DOHH2 (cell line): ENCODE measurements around the gene NSD2.

Experiments used
- EZH2phosphoT487 ChIP-seq: fragments of 200-600 bp; sonication (generic); IDR thresholded peaks from 2 replicates; pipeline ENCODE4 v1.6.1; 2017; ENCODE audit warnings: borderline replicate concordance, mild to moderate bottlenecking, antibody characterized with exemption, low read length, moderate library complexity, mixed read lengths
- TF ChIP-seq, protein P1 (sequence below): fragments of 200-600 bp; sonication (generic); IDR thresholded peaks from one replicate; pipeline ENCODE4 v1.5.1; 2014; ENCODE audit warnings: antibody characterized with exemption, mild to moderate bottlenecking, low read depth, low read length; ENCODE audit not compliant: poor library complexity, severe bottlenecking

DNA sequence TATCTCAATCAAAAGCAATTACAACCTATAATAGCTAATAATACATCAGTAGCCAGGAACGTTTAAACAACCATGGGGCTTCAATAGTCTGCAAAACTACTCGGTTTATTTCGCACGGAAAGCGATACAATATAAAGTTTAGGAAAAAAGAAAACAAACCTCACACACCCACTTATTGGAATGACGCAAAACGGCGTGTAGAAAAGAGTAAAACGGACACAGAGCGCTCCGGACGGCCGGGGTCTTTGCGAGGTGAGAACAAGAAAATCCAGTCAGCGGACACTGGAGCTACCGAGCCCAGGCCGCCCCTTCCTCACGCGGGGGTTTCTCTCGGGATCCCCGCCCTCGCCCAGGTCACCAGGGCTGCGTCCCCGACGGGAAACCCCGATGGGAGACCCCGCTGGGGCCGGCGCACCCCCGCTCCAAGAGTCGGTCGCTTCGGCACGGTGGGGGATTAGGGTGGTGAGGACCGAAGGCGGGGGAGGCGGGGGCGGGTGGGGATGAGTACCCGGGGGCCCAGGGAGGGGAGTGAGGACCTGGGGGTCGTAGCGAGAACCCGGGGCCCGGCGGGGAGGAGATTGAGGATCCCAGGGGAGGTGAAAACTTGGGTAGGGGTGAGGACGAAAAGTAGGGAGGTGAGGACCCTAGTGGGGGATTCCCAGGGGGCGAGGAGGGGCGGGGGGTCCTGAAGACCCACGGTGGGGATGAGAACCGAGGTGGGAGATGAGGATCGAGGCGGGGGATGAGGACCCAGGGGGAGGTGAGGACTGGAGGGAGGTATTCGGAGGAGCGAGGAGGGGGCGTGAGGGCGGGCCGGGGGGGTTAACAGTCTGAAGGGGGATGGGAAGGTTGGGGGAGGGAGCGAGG, 136.8 kb downstream of the NSD2 start:
- TF ChIP-seq, protein P1, sequence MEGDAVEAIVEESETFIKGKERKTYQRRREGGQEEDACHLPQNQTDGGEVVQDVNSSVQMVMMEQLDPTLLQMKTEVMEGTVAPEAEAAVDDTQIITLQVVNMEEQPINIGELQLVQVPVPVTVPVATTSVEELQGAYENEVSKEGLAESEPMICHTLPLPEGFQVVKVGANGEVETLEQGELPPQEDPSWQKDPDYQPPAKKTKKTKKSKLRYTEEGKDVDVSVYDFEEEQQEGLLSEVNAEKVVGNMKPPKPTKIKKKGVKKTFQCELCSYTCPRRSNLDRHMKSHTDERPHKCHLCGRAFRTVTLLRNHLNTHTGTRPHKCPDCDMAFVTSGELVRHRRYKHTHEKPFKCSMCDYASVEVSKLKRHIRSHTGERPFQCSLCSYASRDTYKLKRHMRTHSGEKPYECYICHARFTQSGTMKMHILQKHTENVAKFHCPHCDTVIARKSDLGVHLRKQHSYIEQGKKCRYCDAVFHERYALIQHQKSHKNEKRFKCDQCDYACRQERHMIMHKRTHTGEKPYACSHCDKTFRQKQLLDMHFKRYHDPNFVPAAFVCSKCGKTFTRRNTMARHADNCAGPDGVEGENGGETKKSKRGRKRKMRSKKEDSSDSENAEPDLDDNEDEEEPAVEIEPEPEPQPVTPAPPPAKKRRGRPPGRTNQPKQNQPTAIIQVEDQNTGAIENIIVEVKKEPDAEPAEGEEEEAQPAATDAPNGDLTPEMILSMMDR = no peak
- no peak for TF ChIP-seq EZH2phosphoT487
